Large intestine (tissue), 3 donors: ENCODE results near the gene CALN1. TPM values are rescaled to one million over a fixed set of nuclear protein-coding genes. Genes with fewer than 3 reads are reported as not detected.

Source experiments
- DNase-seq, 2 donors: peaks; one replicate each; pipeline versions ENCODE4 v3.0.0 to v3.0.0-alpha.2; 2013
- H3K27ac ChIP-seq: one replicate; pipeline ENCODE4 v1.5.1; 2013; ENCODE audit warnings: low read length
- H3K27me3 ChIP-seq: 2 replicates; pipeline ENCODE4 v1.6.1; 2013; ENCODE audit warnings: low read length; ENCODE audit not compliant: control insufficient read depth, insufficient read depth
- H3K36me3 ChIP-seq: 2 replicates; pipeline ENCODE4 v1.6.1; 2013; ENCODE audit warnings: low read length; ENCODE audit not compliant: control insufficient read depth, insufficient read depth
- H3K4me1 ChIP-seq: one replicate; pipeline ENCODE4 v1.6.1; 2013; ENCODE audit warnings: low read length; ENCODE audit not compliant: control insufficient read depth, insufficient read depth
- H3K4me3 ChIP-seq: one replicate; pipeline ENCODE4 v1.5.1; 2013; ENCODE audit warnings: low read length
- H3K9me3 ChIP-seq: one replicate; pipeline ENCODE4 v1.6.1; 2013; ENCODE audit warnings: mild to moderate bottlenecking, low read depth, low read length, moderate library complexity; ENCODE audit not compliant: control insufficient read depth
- WGBS: methylation state at CpG from one replicate; pipeline ENCODE4 v1.1.5; 2013; ENCODE audit warnings: low lambda C conversion rate; ENCODE audit not compliant: insufficient coverage; 5-methylcytosine and 5-hydroxymethylcytosine counted together
- polyA plus RNA-seq: library from polyadenylated mRNA; unstranded; fragments of 120-200 nt; gene quantifications from one replicate; pipeline ENCODE4 v1.2.1, GENCODE V29; 2013

CALN1 gene
- polyA plus RNA-seq, 1 donor = 0.09 TPM

DNA sequence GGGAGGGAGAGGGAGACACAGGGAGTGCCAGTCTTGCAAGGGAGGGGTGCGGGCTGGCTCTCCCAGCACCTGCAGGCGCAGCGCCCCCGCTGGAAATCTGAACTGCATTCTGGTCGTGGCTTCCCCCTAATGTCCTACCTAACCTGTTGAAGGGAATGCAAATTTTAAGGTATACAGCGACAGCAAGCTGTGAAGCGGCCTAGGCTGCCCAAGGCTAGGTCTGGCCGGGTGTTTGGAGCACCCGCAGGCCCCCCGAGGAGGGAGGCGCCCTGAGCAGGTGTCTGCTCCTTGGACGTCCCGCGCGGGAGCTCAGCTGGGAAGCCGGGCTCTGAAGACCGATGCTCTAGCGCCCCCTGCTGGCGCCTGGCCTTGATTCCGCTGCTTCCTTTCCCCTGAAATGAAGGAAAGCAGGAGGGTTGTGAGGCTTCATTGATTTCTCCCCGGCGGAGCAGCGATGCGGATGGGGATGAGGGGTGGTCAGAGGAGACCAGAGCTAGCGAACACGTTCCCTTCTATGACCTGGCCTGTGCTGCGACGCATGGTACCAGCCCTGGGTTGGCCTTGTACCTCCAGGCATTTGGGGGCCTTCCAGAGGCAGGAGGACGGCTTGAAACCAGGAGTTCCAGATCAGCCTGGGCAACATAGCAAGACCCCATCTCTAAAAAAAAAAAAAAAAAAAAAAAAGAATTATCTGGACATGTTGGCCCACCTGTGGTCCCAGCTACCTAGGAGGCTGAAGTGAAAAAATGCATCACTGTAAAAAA is 678.8 kb downstream of the CALN1 start:
- Histone ChIP-seq H3K27me3 (no peaks in the 10 kb centered on the region), H3K9me3 (no peaks in the 10 kb centered on the region), H3K27ac (no peak overlapping the region), H3K36me3 (no peaks in the 10 kb centered on the region), H3K4me3 (peak overlapping the region; percentile 18), H3K4me1 (no peaks in the 10 kb centered on the region)
- no CpG with 5 or more reads among the region's 29 CpGs for WGBS
- DNase-seq = peak; percentile 64 to 69

DNA sequence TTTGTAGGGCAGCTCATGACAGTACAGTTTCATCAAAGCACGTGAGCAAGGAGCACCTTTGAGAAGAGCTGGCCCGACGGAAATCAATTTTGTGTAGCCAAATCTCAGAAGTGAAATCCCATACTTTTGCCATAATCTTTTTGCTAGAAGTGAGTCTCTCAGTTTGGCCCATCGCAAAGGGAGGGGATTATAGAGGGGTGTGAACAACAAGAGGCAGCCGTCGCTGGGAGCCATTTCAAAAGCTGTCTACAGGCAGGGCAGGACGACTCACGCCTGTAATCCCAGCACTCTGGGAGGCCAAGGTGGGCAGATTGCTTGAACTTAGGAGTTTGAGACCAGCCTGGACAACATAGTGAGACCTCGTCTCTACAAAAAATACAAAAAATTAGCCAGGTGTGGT is 680.4 kb downstream of the CALN1 start:
- DNase-seq = no peak
- H3K27ac ChIP-seq = no peak overlapping the region
- WGBS = no CpG with 5 or more reads among the region's 9 CpGs
- no peaks in the 10 kb centered on the region for H3K27me3 ChIP-seq
- H3K4me3 ChIP-seq = no peak overlapping the region
- H3K9me3 ChIP-seq = no peaks in the 10 kb centered on the region
- no peaks in the 10 kb centered on the region for H3K4me1 ChIP-seq
- H3K36me3 ChIP-seq = no peaks in the 10 kb centered on the region
